ENCODE data around the gene IPPK.

- TF ChIP-seq, protein P1, sequence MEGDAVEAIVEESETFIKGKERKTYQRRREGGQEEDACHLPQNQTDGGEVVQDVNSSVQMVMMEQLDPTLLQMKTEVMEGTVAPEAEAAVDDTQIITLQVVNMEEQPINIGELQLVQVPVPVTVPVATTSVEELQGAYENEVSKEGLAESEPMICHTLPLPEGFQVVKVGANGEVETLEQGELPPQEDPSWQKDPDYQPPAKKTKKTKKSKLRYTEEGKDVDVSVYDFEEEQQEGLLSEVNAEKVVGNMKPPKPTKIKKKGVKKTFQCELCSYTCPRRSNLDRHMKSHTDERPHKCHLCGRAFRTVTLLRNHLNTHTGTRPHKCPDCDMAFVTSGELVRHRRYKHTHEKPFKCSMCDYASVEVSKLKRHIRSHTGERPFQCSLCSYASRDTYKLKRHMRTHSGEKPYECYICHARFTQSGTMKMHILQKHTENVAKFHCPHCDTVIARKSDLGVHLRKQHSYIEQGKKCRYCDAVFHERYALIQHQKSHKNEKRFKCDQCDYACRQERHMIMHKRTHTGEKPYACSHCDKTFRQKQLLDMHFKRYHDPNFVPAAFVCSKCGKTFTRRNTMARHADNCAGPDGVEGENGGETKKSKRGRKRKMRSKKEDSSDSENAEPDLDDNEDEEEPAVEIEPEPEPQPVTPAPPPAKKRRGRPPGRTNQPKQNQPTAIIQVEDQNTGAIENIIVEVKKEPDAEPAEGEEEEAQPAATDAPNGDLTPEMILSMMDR (IDR thresholded peaks at IDR 0.05; ENCODE audit: low read length), result no peak
- TF ChIP-seq EZH2 (IDR thresholded peaks at IDR 0.05; ENCODE audit: borderline replicate concordance, low read length), result no peak
Measured at GRCh38 chr9:92718086-92719001, 48.4 kb upstream of the IPPK start.
